HEK293 (cell line): ENCODE measurements around the gene ARHGAP25.

Source experiments
- ATF2 ChIP-seq: fragments of 450-650 bp; formaldehyde crosslinking; IDR thresholded peaks from 2 replicates; pipeline ENCODE4 v1.5.1; 2016; ENCODE audit warnings: missing biosample characterization, missing genetic modification characterization, low read depth
- BCL11B ChIP-seq: fragments of 450-650 bp; formaldehyde crosslinking; IDR thresholded peaks from 2 replicates; pipeline ENCODE4 v1.5.1; 2016; ENCODE audit warnings: low read depth, missing biosample characterization, missing genetic modification characterization
- EGR2 ChIP-seq: fragments of 450-650 bp; formaldehyde crosslinking; IDR thresholded peaks from 2 replicates; pipeline ENCODE4 v1.5.1; 2016; ENCODE audit warnings: low read depth, missing biosample characterization, missing genetic modification characterization
- PRDM1 ChIP-seq: fragments of 450-650 bp; formaldehyde crosslinking; IDR thresholded peaks from 2 replicates; pipeline ENCODE4; 2016; ENCODE audit warnings: missing biosample characterization, missing genetic modification characterization
- YY1 ChIP-seq: fragments of 450-650 bp; formaldehyde crosslinking; IDR thresholded peaks from 2 replicates; pipeline ENCODE4 v1.5.1; 2018; ENCODE audit warnings: missing biosample characterization, missing genetic modification characterization
- ZBTB44 ChIP-seq: fragments of 450-650 bp; IDR thresholded peaks from 2 replicates; pipeline ENCODE4 v1.5.1; 2018; ENCODE audit warnings: missing biosample characterization, mild to moderate bottlenecking, missing genetic modification characterization
- ZNF24 ChIP-seq: fragments of 450-650 bp; formaldehyde crosslinking; IDR thresholded peaks from 2 replicates; pipeline ENCODE4 v1.5.1; 2016; ENCODE audit warnings: missing biosample characterization, missing genetic modification characterization
- ZNF248 ChIP-seq: fragments of 450-650 bp; formaldehyde crosslinking; IDR thresholded peaks from 2 replicates; pipeline ENCODE4 v1.5.1; 2017; ENCODE audit warnings: missing biosample characterization, missing genetic modification characterization
- ZNF280D ChIP-seq: fragments of 450-650 bp; formaldehyde crosslinking; IDR thresholded peaks from 2 replicates; pipeline ENCODE4 v1.5.1; 2016; ENCODE audit warnings: missing biosample characterization, missing genetic modification characterization
- ZNF398 ChIP-seq: fragments of 450-650 bp; formaldehyde crosslinking; IDR thresholded peaks from 2 replicates; pipeline ENCODE4 v1.5.1; 2017; ENCODE audit warnings: missing biosample characterization, missing genetic modification characterization
- ZNF521 ChIP-seq: fragments of 450-650 bp; formaldehyde crosslinking; IDR thresholded peaks from 2 replicates; pipeline ENCODE4 v1.5.1; 2017; ENCODE audit warnings: missing biosample characterization, mild to moderate bottlenecking, missing genetic modification characterization
- ZNF561 ChIP-seq: fragments of 450-650 bp; IDR thresholded peaks from 2 replicates; pipeline ENCODE4 v1.5.1; 2018; ENCODE audit warnings: missing biosample characterization, missing genetic modification characterization, borderline replicate concordance
- ZNF777 ChIP-seq: fragments of 450-650 bp; formaldehyde crosslinking; IDR thresholded peaks from 2 replicates; pipeline ENCODE4 v1.5.1; 2017; ENCODE audit warnings: missing biosample characterization, missing genetic modification characterization, borderline replicate concordance
- TF ChIP-seq, protein P1 (sequence below): fragments of 450-650 bp; formaldehyde crosslinking; IDR thresholded peaks from 2 replicates; pipeline ENCODE4 v1.5.1; 2016; ENCODE audit warnings: missing biosample characterization, missing genetic modification characterization

DNA sequence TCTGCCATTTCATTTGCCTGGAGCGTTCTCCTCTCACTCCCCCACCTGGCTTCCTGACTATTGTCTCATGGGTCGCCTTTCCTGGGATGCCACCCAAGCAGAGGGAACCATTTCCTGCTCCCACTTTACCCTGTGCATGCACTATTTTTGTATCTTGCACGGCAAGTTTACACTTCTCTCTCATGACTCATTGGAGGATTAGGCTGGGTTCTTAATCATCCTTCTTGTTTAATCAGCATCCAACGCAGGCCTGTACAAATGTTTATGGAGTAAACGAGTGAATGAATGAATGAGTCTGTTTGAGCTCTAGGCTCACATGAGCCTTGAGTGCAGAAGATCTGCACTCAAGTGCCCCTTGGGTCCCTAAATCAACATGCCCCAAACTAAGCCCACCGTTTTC lies 3.8 kb upstream of the ARHGAP25 start:
- TF ChIP-seq ZNF777 (tag by site-specific recombination) = no peak
- TF ChIP-seq ZNF280D = no peak
- no peak for TF ChIP-seq ZNF521 (tag by site-specific recombination)
- no peak for TF ChIP-seq ATF2
- TF ChIP-seq, protein P1, sequence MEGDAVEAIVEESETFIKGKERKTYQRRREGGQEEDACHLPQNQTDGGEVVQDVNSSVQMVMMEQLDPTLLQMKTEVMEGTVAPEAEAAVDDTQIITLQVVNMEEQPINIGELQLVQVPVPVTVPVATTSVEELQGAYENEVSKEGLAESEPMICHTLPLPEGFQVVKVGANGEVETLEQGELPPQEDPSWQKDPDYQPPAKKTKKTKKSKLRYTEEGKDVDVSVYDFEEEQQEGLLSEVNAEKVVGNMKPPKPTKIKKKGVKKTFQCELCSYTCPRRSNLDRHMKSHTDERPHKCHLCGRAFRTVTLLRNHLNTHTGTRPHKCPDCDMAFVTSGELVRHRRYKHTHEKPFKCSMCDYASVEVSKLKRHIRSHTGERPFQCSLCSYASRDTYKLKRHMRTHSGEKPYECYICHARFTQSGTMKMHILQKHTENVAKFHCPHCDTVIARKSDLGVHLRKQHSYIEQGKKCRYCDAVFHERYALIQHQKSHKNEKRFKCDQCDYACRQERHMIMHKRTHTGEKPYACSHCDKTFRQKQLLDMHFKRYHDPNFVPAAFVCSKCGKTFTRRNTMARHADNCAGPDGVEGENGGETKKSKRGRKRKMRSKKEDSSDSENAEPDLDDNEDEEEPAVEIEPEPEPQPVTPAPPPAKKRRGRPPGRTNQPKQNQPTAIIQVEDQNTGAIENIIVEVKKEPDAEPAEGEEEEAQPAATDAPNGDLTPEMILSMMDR (tag by site-specific recombination) = no peak
- no peak for TF ChIP-seq PRDM1 (tag by site-specific recombination)
- no peak for TF ChIP-seq ZNF398 (tag by site-specific recombination)
- TF ChIP-seq ZBTB44 (tag by site-specific recombination) = no peak
- TF ChIP-seq YY1 (tag by site-specific recombination) = no peak
- TF ChIP-seq ZNF248 = no peak
- no peak for TF ChIP-seq ZNF561 (tag by site-specific recombination)
- TF ChIP-seq EGR2 (tag by site-specific recombination) = no peak
- no peak for TF ChIP-seq BCL11B (tag by site-specific recombination)
- no peak for TF ChIP-seq ZNF24 (tag by site-specific recombination)
